ENCODE results near the gene ENSA. TPM values are rescaled to one million over a fixed set of nuclear protein-coding genes. Genes with fewer than 3 reads are reported as not detected.
A peak's percentile ranks its signal among the peaks of the same experiment; 100 is the strongest.

The ENSA gene
- total RNA-seq, 1 experiment from 2014 or later: 212 TPM

DNA sequence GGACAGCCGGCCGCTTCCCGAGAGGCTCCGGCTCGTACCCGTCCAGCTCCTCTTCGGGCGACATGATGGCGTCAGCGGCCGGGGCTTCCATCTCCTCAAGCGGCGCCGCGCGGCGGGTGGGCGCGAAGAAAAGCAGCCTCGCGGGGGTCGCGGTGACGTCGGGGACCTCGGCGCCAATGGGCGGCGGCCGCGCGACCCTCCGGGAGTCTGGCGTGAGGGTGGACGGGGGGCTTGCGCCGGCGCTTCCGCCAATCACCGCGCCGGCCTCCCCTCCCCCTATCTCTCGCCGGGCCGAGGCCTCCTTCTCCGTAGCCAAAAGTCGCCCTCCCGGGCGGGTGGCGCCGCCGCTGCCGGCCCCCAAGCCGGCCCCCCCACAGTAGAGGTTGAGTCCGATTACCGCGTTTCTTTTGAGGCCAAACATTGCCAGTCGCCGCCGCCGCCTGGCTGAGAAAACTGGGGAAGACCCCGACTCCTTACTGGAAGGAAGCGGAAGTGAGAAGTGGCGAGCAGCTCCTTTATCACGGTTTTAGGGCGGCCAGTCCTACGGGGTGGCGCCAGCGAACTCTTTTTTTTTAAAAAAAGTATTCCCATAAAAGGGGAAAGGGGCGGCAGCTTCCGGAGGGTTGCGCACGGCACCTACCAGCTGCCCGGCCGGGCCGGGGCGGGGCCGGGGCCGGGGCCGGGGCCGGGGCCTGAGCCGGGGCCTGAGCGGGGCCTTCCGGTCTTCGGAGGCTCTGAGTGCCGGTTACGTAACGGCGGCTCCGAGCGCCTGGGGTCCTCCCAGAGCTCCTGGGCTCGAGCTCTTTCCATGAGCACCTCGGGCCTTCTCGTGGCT, 50.1 kb downstream of the ENSA start, which contains the start of gene MCL1:
TSS of gene MCL1 (minus strand) at position 501 of the 835 bp plus-strand sequence. CDS start at position 421, 80 bp downstream.
- peak within 1 kb of the TSS; percentile 98 for H3K9ac ChIP-seq (ENCODE audit: extremely low read depth, insufficient read length, low read length)
- H3K27ac Mint-ChIP-seq: peak within 1 kb of the TSS; percentile 100
- peak within 1 kb of the TSS; percentile 52 for H2BK12ac ChIP-seq (ENCODE audit: insufficient read length, low read depth, low read length)
- TF ChIP-seq, protein P1, sequence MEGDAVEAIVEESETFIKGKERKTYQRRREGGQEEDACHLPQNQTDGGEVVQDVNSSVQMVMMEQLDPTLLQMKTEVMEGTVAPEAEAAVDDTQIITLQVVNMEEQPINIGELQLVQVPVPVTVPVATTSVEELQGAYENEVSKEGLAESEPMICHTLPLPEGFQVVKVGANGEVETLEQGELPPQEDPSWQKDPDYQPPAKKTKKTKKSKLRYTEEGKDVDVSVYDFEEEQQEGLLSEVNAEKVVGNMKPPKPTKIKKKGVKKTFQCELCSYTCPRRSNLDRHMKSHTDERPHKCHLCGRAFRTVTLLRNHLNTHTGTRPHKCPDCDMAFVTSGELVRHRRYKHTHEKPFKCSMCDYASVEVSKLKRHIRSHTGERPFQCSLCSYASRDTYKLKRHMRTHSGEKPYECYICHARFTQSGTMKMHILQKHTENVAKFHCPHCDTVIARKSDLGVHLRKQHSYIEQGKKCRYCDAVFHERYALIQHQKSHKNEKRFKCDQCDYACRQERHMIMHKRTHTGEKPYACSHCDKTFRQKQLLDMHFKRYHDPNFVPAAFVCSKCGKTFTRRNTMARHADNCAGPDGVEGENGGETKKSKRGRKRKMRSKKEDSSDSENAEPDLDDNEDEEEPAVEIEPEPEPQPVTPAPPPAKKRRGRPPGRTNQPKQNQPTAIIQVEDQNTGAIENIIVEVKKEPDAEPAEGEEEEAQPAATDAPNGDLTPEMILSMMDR (conservative IDR thresholded peaks at IDR 0.05): no peak
- H2BK20ac ChIP-seq (ENCODE audit: low read depth, low read length, poor library complexity, severe bottlenecking): no peak within 1 kb of the TSS
- H4K91ac ChIP-seq (ENCODE audit: insufficient read length, low read depth, low read length): peak within 1 kb of the TSS; percentile 3
- H3K79me2 ChIP-seq (ENCODE audit: insufficient read depth, low read length): peaks cover 35% of the 10 kb centered on the region
- no peak within 1 kb of the TSS for H2AK5ac ChIP-seq (ENCODE audit: insufficient read length, low read length)
- H3K14ac ChIP-seq (ENCODE audit: insufficient read depth, low read length): peak within 1 kb of the TSS; percentile 99
- peak within 1 kb of the TSS; percentile 74 for H4K5ac ChIP-seq (ENCODE audit: insufficient read length, low read depth, low read length)
- peak within 1 kb of the TSS; percentile 98 for H3K18ac ChIP-seq (ENCODE audit: insufficient read length, low read depth, low read length)
- DNase-seq: peak; percentile 95
- no peak within 1 kb of the TSS for H4K8ac ChIP-seq (replicated peaks; ENCODE audit: insufficient read length, low read depth, low read length)
- peak within 1 kb of the TSS; percentile 98 for H3K4me2 ChIP-seq (ENCODE audit: insufficient read depth, insufficient read length, low read length)
- no peak within 1 kb of the TSS for H2BK15ac ChIP-seq (ENCODE audit: low read depth, low read length)
- no peaks in the 10 kb centered on the region for H3K27me3 ChIP-seq (ENCODE audit: insufficient read depth, low read length)
- H3K27me3 Mint-ChIP-seq (ENCODE audit: low read depth): peaks cover 3% of the 10 kb centered on the region; the same call in 1 of the 2 replicates
- H3K9me3 ChIP-seq (ENCODE audit: control insufficient read depth, low read depth, low read length): no peaks in the 10 kb centered on the region
- no peaks in the 10 kb centered on the region for H3K79me1 ChIP-seq (ENCODE audit: insufficient read depth, low read depth, low read length, poor library complexity, severe bottlenecking)
- peak within 1 kb of the TSS; percentile 46 for H3T11ph ChIP-seq (ENCODE audit: low read length)
- H3K4ac ChIP-seq (ENCODE audit: low read depth, low read length): peak within 1 kb of the TSS; percentile 32
- H4K20me1 ChIP-seq (ENCODE audit: control insufficient read depth, insufficient read depth, insufficient read length): no peaks in the 10 kb centered on the region
- WGBS (ENCODE audit: extremely low coverage, insufficient read length, low lambda C conversion rate): no CpG with 5 or more reads among the region's 94 CpGs
- peaks cover 46 to 48% (median 48%) of the 10 kb centered on the region in 3 experiments for H3K36me3 Mint-ChIP-seq (ENCODE audit: insufficient read depth in 1 of 3, low read depth in 3 of 3)
- peak within 1 kb of the TSS; percentile 44 for H3K56ac ChIP-seq (ENCODE audit: insufficient read length, low read depth, low read length)
- peak within 1 kb of the TSS; percentile 97 for H2BK120ac ChIP-seq (ENCODE audit: low read depth, low read length, poor library complexity, severe bottlenecking)
- peak within 1 kb of the TSS; percentile 96 for H3K27ac ChIP-seq (ENCODE audit: insufficient read length, low read depth, low read length)
- H2AFZ ChIP-seq (ENCODE audit: low read length): no peak within 1 kb of the TSS
- H2BK5ac ChIP-seq (ENCODE audit: insufficient read length, low read length): peak within 1 kb of the TSS; percentile 64
- peaks cover 4% of the 10 kb centered on the region for H3K4me1 ChIP-seq (ENCODE audit: insufficient read depth, low read length)
- H3K9me3 Mint-ChIP-seq: peaks cover 6 to 15% of the 10 kb centered on the region in 2 experiments; a peak in 4 of 5 replicates
- peaks cover 37 to 45% of the 10 kb centered on the region in 2 experiments for H3K4me1 Mint-ChIP-seq
- peaks cover 7% of the 10 kb centered on the region for H3K23me2 ChIP-seq (ENCODE audit: insufficient read length, low read depth, low read length, poor library complexity, severe bottlenecking)
- H3K23ac ChIP-seq (ENCODE audit: insufficient read length, low read depth, low read length): peak within 1 kb of the TSS; percentile 15
- H3K4me3 Mint-ChIP-seq: peak within 1 kb of the TSS; percentile 96 to 97
